Measurements from ENCODE around the gene RBL1.

GRCh38 chr20:37090407-37090806 is 5.4 kb downstream of the RBL1 start:
- TF ChIP-seq CTCF (IDR thresholded peaks at IDR 0.05) (no peak), POLR2A (IDR thresholded peaks at IDR 0.05) (no peak)

Measured in right lobe of liver (tissue), 4 donors.